ENCODE results near the gene KIF18A. TPM values are rescaled to one million over a fixed set of nuclear protein-coding genes. Genes with fewer than 3 reads are reported as not detected.

KIF18A gene
- total RNA-seq, 1 experiment from 2014 or later: 20.6 TPM

DNA sequence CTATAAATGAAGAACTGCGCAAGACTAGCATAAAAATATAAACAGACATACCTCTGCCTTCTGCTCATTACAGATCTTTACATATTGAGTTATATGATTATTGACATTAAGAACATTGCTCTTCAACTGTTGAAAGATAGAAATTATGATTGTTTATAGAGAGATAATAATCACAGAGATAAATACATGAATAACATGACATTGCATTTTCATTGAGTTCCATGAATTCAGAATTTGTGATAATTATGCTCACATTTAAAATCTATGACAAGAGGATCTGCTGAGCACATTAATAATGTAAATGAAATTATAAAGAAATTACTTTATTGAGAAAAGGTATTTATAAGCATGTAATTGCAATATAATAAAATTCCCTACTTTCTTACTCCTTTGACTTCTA lies 24.8 kb downstream of the KIF18A start:
- Mint-ChIP-seq H3K36me3 (peaks cover 17% of the 10 kb centered on the region), H3K4me1 (no peaks in the 10 kb centered on the region), H3K27ac (no peak overlapping the region), H3K9me3 (no peaks in the 10 kb centered on the region), H3K27me3 (ENCODE audit: low read depth) (no peaks in the 10 kb centered on the region), H3K4me3 (no peak overlapping the region)
- ATAC-seq (no peak), DNase-seq (ENCODE audit: low spot score) (no peak)
- ChIA-PET CTCF (no interaction called here), POLR2A (interaction anchor here (0.6 kb wide), 1 partner anchor 134 kb away, joined by 3 read pairs; no protein-coding TSS in a partner anchor)
- TF ChIP-seq FOXJ3 (CRISPR knock-in tag; IDR thresholded peaks at IDR 0.05; ENCODE audit: borderline replicate concordance) (no peak), ZNF263 (CRISPR knock-in tag; IDR thresholded peaks at IDR 0.05; ENCODE audit: low read depth) (no peak), ATF2 (CRISPR knock-in tag; IDR thresholded peaks at IDR 0.05; ENCODE audit: borderline replicate concordance, low read depth) (no peak), TCF7 (CRISPR knock-in tag; IDR thresholded peaks at IDR 0.05; ENCODE audit: low read depth) (no peak), NFE2L1 (CRISPR knock-in tag; IDR thresholded peaks at IDR 0.05) (no peak)

DNA sequence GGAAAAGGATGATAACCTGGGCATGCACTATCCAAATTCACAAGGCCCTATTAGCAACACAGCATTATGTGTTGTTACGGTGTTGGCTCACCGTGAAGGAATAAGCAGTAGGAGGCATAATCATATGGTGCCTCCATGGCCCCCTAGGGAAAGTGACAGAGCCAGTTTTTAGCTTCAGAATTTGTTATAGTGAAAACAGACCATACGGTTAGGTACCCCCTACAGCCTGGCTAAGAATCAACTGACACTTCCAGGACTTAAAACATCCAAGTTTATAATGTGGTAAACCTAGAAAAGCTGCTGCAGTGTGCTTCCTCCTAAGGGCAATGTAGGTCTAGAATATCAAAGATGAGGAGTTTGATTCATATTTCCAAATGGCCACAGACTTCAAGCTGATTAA lies 30.4 kb downstream of the KIF18A start:
- H3K4me1 Mint-ChIP-seq: no peaks in the 10 kb centered on the region
- DNase-seq (ENCODE audit: low spot score) (no peak), ATAC-seq (no peak)
- H3K27me3 Mint-ChIP-seq (ENCODE audit: low read depth): no peaks in the 10 kb centered on the region
- no peaks in the 10 kb centered on the region for H3K9me3 Mint-ChIP-seq
- ChIA-PET POLR2A (interaction anchor here (0.7 kb wide), 1 partner anchor 13 kb away, joined by 3 read pairs; no protein-coding TSS in a partner anchor), CTCF (no interaction called here)
- H3K36me3 Mint-ChIP-seq: peaks cover 23% of the 10 kb centered on the region
- H3K27ac Mint-ChIP-seq: no peak overlapping the region
- TF ChIP-seq HMGXB4 (CRISPR knock-in tag; IDR thresholded peaks at IDR 0.05): no peak
- no peak for TF ChIP-seq MLX (CRISPR knock-in tag; IDR thresholded peaks at IDR 0.05)
- no peak for TF ChIP-seq ATF1 (CRISPR knock-in tag; IDR thresholded peaks at IDR 0.05)
- TF ChIP-seq PRDM15 (CRISPR knock-in tag; IDR thresholded peaks at IDR 0.05): no peak
- TF ChIP-seq GTF2I (CRISPR knock-in tag; conservative IDR thresholded peaks at IDR 0.05): no peak
- no peak for TF ChIP-seq SMAD4 (CRISPR knock-in tag; IDR thresholded peaks at IDR 0.05)
- no peak for TF ChIP-seq NR2C2 (CRISPR knock-in tag; IDR thresholded peaks at IDR 0.05)
- no peak for TF ChIP-seq ZNF121 (CRISPR knock-in tag; IDR thresholded peaks at IDR 0.05)
- no peak overlapping the region for H3K4me3 Mint-ChIP-seq

- no peaks in the 10 kb centered on the region for H3K4me1 Mint-ChIP-seq
- ChIA-PET CTCF (interaction anchor here (1.8 kb wide), 1 partner anchor 374 kb away, joined by 5 read pairs; no protein-coding TSS in a partner anchor), POLR2A (no interaction called here)
- no peak overlapping the region for H3K27ac Mint-ChIP-seq
- DNase-seq (ENCODE audit: low spot score) (no peak), ATAC-seq (no peak)
- H3K36me3 Mint-ChIP-seq: peaks cover 12% of the 10 kb centered on the region
- no peaks in the 10 kb centered on the region for H3K27me3 Mint-ChIP-seq (ENCODE audit: low read depth)
- H3K4me3 Mint-ChIP-seq: no peak overlapping the region
- no peaks in the 10 kb centered on the region for H3K9me3 Mint-ChIP-seq
- no peak for TF ChIP-seq FOXP1 (CRISPR knock-in tag; IDR thresholded peaks at IDR 0.05; ENCODE audit: borderline replicate concordance)
- TF ChIP-seq CREB1 (CRISPR knock-in tag; IDR thresholded peaks at IDR 0.05): no peak
- TF ChIP-seq, protein P1, sequence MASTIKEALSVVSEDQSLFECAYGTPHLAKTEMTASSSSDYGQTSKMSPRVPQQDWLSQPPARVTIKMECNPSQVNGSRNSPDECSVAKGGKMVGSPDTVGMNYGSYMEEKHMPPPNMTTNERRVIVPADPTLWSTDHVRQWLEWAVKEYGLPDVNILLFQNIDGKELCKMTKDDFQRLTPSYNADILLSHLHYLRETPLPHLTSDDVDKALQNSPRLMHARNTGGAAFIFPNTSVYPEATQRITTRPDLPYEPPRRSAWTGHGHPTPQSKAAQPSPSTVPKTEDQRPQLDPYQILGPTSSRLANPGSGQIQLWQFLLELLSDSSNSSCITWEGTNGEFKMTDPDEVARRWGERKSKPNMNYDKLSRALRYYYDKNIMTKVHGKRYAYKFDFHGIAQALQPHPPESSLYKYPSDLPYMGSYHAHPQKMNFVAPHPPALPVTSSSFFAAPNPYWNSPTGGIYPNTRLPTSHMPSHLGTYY (CRISPR knock-in tag; IDR thresholded peaks at IDR 0.05): no peak
- TF ChIP-seq, protein P2, sequence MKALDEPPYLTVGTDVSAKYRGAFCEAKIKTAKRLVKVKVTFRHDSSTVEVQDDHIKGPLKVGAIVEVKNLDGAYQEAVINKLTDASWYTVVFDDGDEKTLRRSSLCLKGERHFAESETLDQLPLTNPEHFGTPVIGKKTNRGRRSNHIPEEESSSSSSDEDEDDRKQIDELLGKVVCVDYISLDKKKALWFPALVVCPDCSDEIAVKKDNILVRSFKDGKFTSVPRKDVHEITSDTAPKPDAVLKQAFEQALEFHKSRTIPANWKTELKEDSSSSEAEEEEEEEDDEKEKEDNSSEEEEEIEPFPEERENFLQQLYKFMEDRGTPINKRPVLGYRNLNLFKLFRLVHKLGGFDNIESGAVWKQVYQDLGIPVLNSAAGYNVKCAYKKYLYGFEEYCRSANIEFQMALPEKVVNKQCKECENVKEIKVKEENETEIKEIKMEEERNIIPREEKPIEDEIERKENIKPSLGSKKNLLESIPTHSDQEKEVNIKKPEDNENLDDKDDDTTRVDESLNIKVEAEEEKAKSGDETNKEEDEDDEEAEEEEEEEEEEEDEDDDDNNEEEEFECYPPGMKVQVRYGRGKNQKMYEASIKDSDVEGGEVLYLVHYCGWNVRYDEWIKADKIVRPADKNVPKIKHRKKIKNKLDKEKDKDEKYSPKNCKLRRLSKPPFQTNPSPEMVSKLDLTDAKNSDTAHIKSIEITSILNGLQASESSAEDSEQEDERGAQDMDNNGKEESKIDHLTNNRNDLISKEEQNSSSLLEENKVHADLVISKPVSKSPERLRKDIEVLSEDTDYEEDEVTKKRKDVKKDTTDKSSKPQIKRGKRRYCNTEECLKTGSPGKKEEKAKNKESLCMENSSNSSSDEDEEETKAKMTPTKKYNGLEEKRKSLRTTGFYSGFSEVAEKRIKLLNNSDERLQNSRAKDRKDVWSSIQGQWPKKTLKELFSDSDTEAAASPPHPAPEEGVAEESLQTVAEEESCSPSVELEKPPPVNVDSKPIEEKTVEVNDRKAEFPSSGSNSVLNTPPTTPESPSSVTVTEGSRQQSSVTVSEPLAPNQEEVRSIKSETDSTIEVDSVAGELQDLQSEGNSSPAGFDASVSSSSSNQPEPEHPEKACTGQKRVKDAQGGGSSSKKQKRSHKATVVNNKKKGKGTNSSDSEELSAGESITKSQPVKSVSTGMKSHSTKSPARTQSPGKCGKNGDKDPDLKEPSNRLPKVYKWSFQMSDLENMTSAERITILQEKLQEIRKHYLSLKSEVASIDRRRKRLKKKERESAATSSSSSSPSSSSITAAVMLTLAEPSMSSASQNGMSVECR (CRISPR knock-in tag; IDR thresholded peaks at IDR 0.05; ENCODE audit: borderline replicate concordance): no peak
- no peak for TF ChIP-seq NR1H2 (CRISPR knock-in tag; IDR thresholded peaks at IDR 0.05)
- no peak for TF ChIP-seq JUN (CRISPR knock-in tag; IDR thresholded peaks at IDR 0.05)
- TF ChIP-seq NR2C2 (CRISPR knock-in tag; IDR thresholded peaks at IDR 0.05): no peak
- TF ChIP-seq ESRRA (CRISPR knock-in tag; IDR thresholded peaks at IDR 0.05; ENCODE audit: borderline replicate concordance): no peak
These were observed 35.6 kb downstream of the KIF18A start for GRCh38 chr11:28072321-28072720.
